Fibroblast of lung (primary cell): ENCODE data around the gene LDHD. TPM values are rescaled to one million over a fixed set of nuclear protein-coding genes. Genes with fewer than 3 reads are reported as not detected.

ENCODE experiments used
- DNase-seq, 2 donors: peaks; one replicate each; pipeline versions ENCODE4 v3.0.0 to v3.0.0-alpha.2; 2010; ENCODE audit warnings: low read depth in 2 of 2
- H2AFZ ChIP-seq: 2 replicates; pipeline ENCODE4 v1.5.1; 2012; ENCODE audit warnings: low read length, control low read depth, inconsistent platforms
- H3K27ac ChIP-seq: 2 replicates; pipeline ENCODE4 v1.5.1; 2011; ENCODE audit warnings: low read length, control low read depth; ENCODE audit not compliant: insufficient read depth
- H3K27me3 ChIP-seq: 2 replicates; pipeline ENCODE4 v1.5.1; 2011; ENCODE audit warnings: mild to moderate bottlenecking, low read length; ENCODE audit not compliant: control insufficient read depth, insufficient read depth
- H3K36me3 ChIP-seq: 2 replicates; pipeline ENCODE4 v1.5.1; 2011; ENCODE audit warnings: low read length; ENCODE audit not compliant: control insufficient read depth, insufficient read depth
- H3K4me1 ChIP-seq: 2 replicates; pipeline ENCODE4 v1.5.1; 2011; ENCODE audit warnings: low read length; ENCODE audit not compliant: control insufficient read depth, insufficient read depth; ENCODE audit errors: extremely low read depth
- H3K4me2 ChIP-seq: 2 replicates; pipeline ENCODE4 v1.5.1; 2011; ENCODE audit warnings: low read length, control low read depth; ENCODE audit not compliant: insufficient read depth; ENCODE audit errors: extremely low read depth
- H3K4me3 ChIP-seq, 4 experiments: fragments of 200-600 bp in 1 of 4; sonication (generic) in 1 of 4; replicated peaks in 1 of 4; 2 replicates each; pipeline ENCODE4 v1.5.1; 2011 to 2016; ENCODE audit warnings: low read length in 4 of 4, low read depth in 3 of 4, mild to moderate bottlenecking in 3 of 4, control low read depth in 2 of 4, inconsistent platforms in 1 of 4, mixed read lengths in 1 of 4; ENCODE audit not compliant: insufficient read depth in 1 of 4; ENCODE audit errors: control extremely low read depth in 1 of 4
- H3K79me2 ChIP-seq: 2 replicates; pipeline ENCODE4 v1.5.1; 2012; ENCODE audit warnings: mild to moderate bottlenecking, low read length, inconsistent platforms; ENCODE audit not compliant: control insufficient read depth, insufficient read depth
- H3K9ac ChIP-seq: 2 replicates; pipeline ENCODE4 v1.5.1; 2011; ENCODE audit warnings: mild to moderate bottlenecking, low read length, control low read depth; ENCODE audit not compliant: insufficient read depth
- H3K9me3 ChIP-seq: 2 replicates; pipeline ENCODE4 v1.5.1; 2012; ENCODE audit warnings: low read depth, low read length; ENCODE audit not compliant: control insufficient read depth, insufficient read depth
- H4K20me1 ChIP-seq: 2 replicates; pipeline ENCODE4 v1.5.1; 2011; ENCODE audit warnings: low read length; ENCODE audit not compliant: control insufficient read depth, insufficient read depth; ENCODE audit errors: extremely low read depth
- EZH2 ChIP-seq: IDR thresholded peaks from 2 replicates; pipeline ENCODE4 v1.5.1; 2012; ENCODE audit warnings: low read length, control low read depth, mild to moderate bottlenecking; ENCODE audit errors: missing control alignments
- polyA plus RNA-seq, 2 donors: library from polyadenylated mRNA; depleted of rRNA in 1 of 2; stranded (reverse) in 1 of 2; unstranded in 1 of 2; fragments of >200 nt; gene quantifications; 2 replicates each; pipeline ENCODE4 v1.2.1, GENCODE V29; 2011 to 2012; ENCODE audit warnings: missing spikeins in 1 of 2
- total RNA-seq: library from RNA; depleted of rRNA; stranded (reverse); fragments of >200 nt; gene quantifications from 2 replicates; pipeline ENCODE4 v1.2.1, GENCODE V29; 2014
- TF ChIP-seq, protein P1 (sequence below), 2 donors: IDR thresholded peaks in 1 of 2; conservative IDR thresholded peaks in 1 of 2; 1 replicate in 1 of 2; 2 replicates in 1 of 2; pipeline ENCODE4 v1.5.1; 2011 to 2012; ENCODE audit warnings: low read length in 2 of 2, control low read depth in 1 of 2, inconsistent platforms in 1 of 2, low read depth in 1 of 2, mild to moderate bottlenecking in 1 of 2

The LDHD gene
- total and polyA plus RNA-seq, 2 donors (not counting 1 experiment from before 2014, with no cell fraction given): 0.52 to 4.5 TPM

DNA sequence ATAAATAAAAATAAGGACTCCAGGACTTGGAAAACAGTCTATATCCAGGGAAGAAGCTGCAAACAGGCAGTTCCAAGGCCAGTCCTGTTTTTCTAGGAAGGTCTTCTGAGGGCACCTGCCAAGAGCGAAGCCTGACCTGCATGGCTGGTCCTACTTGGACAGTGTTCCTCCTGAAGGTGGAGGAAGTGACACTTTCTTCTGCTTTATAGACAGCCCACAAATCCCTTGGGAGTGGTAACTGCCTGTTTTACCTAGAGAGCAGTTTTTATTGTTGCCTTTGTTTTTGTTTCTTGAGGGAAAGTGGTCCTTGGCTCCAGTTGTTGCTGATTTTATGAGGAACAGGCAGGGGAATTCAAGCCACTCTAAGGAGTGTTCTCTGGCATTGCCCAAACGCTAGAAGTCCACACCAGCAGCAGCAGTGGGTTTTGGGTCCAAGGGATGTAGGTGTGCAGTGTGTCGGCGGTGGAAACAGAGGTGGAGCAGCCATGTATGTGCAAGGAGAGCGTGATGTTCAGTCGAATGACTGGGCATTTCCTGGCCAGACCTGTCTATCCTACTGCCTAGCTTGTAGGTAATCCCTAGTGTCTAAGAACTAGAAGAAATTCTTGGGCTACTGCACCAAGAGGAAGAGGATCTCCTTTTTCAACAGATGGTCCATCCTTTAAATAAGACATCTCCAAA lies 35.3 kb downstream of the LDHD start:
- Histone ChIP-seq H3K4me2 (no peak overlapping the region), H4K20me1 (no peaks in the 10 kb centered on the region), H3K4me1 (peaks cover 6% of the 10 kb centered on the region), H3K9ac (no peak overlapping the region), H3K27me3 (no peaks in the 10 kb centered on the region), H3K9me3 (no peaks in the 10 kb centered on the region), H3K36me3 (no peaks in the 10 kb centered on the region), H3K27ac (no peak overlapping the region), H3K79me2 (peaks cover 3% of the 10 kb centered on the region), H3K4me3 (no peak overlapping the region), H2AFZ (no peak overlapping the region)
- no peak for TF ChIP-seq EZH2
- TF ChIP-seq, protein P1, sequence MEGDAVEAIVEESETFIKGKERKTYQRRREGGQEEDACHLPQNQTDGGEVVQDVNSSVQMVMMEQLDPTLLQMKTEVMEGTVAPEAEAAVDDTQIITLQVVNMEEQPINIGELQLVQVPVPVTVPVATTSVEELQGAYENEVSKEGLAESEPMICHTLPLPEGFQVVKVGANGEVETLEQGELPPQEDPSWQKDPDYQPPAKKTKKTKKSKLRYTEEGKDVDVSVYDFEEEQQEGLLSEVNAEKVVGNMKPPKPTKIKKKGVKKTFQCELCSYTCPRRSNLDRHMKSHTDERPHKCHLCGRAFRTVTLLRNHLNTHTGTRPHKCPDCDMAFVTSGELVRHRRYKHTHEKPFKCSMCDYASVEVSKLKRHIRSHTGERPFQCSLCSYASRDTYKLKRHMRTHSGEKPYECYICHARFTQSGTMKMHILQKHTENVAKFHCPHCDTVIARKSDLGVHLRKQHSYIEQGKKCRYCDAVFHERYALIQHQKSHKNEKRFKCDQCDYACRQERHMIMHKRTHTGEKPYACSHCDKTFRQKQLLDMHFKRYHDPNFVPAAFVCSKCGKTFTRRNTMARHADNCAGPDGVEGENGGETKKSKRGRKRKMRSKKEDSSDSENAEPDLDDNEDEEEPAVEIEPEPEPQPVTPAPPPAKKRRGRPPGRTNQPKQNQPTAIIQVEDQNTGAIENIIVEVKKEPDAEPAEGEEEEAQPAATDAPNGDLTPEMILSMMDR (conservative IDR thresholded peaks at IDR 0.05 in 1 of 2, IDR thresholded peaks at IDR 0.05 in 1 of 2; ENCODE audit: low read depth in 1 of 2, low read length in 2 of 2): no peak
- no peak for DNase-seq

DNA sequence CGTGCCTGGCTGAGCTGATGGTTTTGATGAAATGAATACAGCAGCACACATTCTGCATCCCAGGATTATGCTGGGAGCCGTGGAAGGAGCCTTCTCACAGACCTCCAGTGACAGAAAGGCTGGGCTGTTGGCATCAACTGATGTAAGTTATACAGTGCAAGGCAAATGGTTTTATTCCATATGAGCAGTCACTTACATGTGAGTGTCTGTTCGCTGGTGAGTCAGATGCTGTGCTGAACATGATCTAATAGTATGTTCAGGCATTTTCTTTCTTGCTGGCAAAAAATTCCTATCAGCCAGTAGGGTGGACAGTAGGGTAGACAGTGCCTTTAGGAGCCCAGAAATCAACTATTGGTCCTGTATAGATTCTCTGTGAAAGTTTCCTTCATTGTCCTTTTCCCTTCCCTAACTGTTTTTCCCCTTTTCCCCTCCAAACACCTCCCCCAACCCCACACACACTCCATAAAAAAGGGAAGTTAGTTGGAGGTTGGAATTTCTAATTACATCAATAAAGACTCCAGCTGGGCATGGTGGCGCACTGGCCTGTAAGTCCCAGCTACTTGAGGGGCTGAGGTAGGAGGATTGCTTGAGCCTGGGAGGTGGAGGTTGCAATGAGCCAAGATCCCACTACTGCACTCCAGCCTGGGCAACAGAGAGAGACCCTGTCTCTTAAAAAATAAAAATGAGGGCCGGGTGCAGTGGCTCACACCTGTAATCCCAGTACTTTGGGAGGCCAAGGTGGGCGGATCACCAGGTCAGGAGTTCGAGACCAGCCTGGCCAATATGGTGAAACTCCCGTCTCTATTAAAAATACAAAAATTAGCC lies 36.2 kb downstream of the LDHD start:
- TF ChIP-seq, protein P1 (conservative IDR thresholded peaks at IDR 0.05 in 1 of 2, IDR thresholded peaks at IDR 0.05 in 1 of 2; ENCODE audit: low read depth in 1 of 2, low read length in 2 of 2): no peak
- no peak for TF ChIP-seq EZH2
- DNase-seq: peak; percentile 78 to 80
- no peak overlapping the region for H3K4me2 ChIP-seq

DNA sequence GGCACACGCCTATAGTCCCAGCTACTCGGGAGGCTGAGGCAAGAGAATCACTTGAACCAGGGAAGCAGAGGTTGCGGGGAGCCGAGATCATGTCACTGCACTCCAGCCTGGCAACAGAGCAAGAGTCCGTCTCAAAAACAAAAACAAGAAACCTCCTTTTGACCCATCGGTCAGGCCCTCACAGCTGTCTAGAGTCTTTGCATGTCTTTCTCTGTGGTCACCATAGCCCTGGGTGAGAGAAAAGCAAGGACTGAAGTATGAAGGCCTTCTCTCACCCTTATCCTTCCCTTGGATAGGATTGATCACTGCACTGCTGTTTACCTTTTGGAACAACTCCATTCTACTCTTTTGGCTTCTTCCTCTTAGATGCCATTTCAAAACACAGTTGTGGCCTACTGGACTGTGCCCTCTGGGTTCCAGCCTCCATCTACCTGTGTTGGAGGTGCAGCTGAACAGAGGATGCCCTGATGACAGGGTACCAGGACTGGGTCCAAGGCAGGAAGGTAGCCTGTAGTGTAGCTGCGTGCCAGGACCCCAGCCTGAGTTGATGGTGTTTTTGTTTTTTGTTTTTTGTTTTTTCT lies 37.1 kb downstream of the LDHD start:
- no peak for DNase-seq
- H2AFZ ChIP-seq: no peak overlapping the region
- H3K4me3 ChIP-seq: no peak overlapping the region
- no peak for TF ChIP-seq EZH2
- TF ChIP-seq, protein P1 (conservative IDR thresholded peaks at IDR 0.05 in 1 of 2, IDR thresholded peaks at IDR 0.05 in 1 of 2; ENCODE audit: low read depth in 1 of 2, low read length in 2 of 2): no peak
- no peak overlapping the region for H3K4me2 ChIP-seq
- H4K20me1 ChIP-seq: no peaks in the 10 kb centered on the region
- no peak overlapping the region for H3K9ac ChIP-seq
- H3K9me3 ChIP-seq: no peaks in the 10 kb centered on the region
- peaks cover 9% of the 10 kb centered on the region for H3K79me2 ChIP-seq
- no peak overlapping the region for H3K27ac ChIP-seq
- peaks cover 2% of the 10 kb centered on the region for H3K4me1 ChIP-seq
- no peaks in the 10 kb centered on the region for H3K36me3 ChIP-seq
- H3K27me3 ChIP-seq: no peaks in the 10 kb centered on the region

More for the DNA sequence above, 36.2 kb downstream of the LDHD start:
- Histone ChIP-seq H3K36me3 (no peaks in the 10 kb centered on the region), H3K4me3 (no peak overlapping the region), H3K9me3 (no peaks in the 10 kb centered on the region), H3K9ac (no peak overlapping the region), H4K20me1 (no peaks in the 10 kb centered on the region), H3K79me2 (peaks cover 5% of the 10 kb centered on the region), H3K4me1 (peaks cover 2% of the 10 kb centered on the region), H3K27ac (no peak overlapping the region), H2AFZ (no peak overlapping the region), H3K27me3 (no peaks in the 10 kb centered on the region)
